ENCODE results near the gene LRP3.

DNA sequence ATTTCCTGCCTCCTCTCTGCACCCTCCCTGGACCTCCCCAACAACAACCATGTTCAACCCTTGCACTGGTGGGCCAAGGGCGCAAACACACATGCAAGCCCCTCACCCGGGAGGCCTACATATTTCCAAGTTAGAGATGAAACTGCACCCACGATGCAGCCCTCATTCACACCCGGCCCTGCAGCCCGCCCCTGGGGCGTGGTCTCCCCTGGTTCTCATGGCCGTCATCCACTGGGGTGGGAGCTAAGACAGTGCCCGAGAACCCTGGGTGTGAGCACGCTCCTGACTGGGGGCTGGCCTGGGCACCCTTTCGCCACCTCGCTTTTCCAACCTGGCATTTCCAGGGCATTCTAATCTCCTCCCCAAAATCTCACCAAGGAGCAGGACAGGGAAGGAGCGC is 38.5 kb downstream of the LRP3 start:
- TF ChIP-seq HDAC2 (CRISPR knock-in tag; IDR thresholded peaks at IDR 0.05) = no peak
- TF ChIP-seq DBP (CRISPR knock-in tag; IDR thresholded peaks at IDR 0.05; ENCODE audit: not compliant biosample characterization) = no peak
- TF ChIP-seq REST (IDR thresholded peaks at IDR 0.05; ENCODE audit: borderline replicate concordance in 1 of 2, low read depth in 1 of 2, low read length in 2 of 2) = no peak
